GM21529 (cell line): ENCODE results near the gene PARD3.
A peak's percentile ranks its signal among the peaks of the same experiment; 100 is the strongest.

Experiments
- ATAC-seq: cut with Tn5 transposase; IDR thresholded peaks from one replicate; pipeline ENCODE4 v1.9.1; 2021; ENCODE audit not compliant: unreplicated experiment

The PARD3 gene

DNA sequence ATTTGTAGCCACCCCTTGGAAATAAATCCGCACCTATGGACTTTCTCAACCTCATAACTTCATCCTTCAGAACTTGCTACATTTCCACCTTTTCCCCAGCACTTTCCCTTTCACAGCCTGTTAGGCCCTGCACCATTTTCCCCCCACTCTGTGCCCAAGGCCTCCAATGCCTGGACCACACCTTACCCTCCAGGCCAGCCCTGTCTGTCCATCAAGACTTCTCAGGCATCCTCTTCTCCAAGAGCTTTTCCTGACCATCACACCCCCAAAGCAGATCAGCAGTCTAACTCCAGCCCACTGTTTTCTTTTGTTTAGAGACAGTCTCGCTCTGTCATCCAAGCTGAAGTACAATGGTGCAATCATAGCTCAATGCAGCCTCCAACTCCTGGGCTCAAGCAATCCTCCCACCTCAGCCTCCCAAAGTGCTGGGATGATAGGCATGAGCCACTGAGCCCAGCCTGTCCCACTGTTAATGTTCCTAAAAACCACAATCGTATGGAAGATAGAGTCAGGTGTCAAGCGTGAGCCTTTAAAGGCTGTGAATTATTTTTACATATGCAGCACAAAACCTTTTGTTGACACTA is 116.8 kb downstream of the PARD3 start:
- no peak for ATAC-seq

DNA sequence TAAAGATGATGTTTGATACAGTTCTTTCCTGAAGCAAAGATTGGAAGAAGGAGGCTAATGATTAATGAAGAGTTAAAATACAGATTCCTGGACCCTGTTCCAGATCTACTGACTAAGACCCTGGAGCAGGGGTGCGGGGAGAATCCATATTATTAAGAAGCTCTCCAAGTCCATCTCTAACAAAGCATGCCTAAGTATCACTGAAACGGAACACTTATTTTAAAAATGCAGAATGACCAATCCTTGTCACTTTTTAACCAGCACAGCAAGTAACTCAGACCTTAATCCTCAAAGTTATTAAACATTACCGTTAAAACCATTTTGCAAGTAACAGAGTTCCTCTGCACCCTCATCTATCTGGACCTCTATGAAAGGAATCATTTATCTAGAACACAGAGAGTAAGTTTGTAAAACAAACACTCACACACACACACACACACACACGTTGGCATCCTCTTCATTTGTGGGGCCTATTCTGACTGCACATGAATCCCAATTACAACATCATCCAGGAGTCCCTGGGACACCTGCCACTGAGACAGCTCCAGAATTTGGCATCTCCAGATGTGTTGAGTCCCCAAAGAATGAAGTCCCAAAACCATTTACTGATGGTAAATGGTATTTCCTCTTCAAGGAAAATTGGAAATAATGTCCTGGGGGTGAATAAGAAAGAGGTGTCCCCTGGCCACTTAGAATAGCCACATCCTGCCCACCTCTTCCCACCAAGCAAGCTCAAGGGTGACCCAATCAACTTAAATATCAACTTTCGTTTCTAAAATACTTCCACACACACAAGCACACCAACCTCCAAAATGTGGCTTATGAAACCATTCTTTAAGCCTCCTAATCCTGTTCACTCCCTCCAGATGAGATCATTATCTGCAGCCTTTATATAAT is 117.5 kb downstream of the PARD3 start:
- no peak for ATAC-seq

DNA sequence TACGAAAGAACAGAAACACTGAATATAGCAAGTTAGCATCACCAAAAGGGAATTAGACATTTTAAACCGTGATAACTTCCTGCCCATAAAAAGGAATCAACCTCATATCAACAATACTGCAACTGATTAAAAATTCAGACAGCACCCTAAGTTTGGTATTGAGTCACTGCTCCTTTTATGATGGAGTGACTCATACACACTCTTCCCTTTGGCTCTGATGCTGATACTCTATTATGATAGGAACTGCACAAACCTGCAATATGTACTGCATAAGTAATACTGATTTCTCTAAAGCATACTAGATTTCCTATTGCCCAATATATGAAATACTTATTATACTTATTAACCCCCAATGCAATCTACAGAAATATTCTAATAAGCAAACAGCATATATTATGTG is 118.7 kb downstream of the PARD3 start:
- ATAC-seq: no peak

DNA sequence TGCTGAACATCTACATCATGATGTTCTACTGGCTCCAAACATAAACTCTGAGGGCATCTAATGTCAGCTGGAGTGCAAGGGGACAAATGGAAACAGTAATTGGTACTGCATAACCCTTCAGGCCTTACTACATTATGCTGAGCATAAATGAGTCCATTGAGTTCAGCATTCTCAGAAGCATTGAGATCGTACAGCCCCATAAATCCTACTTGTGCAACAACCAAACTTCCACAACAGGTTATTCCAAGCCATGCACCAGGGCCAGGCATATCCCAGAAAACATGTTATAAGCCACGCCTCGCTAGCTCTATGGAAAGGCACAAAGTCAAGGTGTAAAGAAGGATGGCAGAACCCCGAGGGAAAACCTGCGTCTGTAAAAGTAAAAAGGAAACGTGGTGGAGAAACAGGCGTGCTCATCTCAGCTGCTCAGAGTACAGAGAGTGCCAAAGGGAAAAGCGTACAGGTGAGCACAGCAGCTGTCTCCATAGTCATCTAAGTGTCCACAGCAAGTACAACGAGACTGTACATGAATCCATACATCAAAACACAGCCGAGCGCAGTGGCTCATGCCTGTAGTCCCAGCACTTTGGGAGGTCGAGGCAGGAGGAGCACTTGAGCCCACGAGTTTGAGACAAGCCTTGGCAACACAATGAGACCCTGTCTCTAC is 124.6 kb downstream of the PARD3 start:
- ATAC-seq: no peak

DNA sequence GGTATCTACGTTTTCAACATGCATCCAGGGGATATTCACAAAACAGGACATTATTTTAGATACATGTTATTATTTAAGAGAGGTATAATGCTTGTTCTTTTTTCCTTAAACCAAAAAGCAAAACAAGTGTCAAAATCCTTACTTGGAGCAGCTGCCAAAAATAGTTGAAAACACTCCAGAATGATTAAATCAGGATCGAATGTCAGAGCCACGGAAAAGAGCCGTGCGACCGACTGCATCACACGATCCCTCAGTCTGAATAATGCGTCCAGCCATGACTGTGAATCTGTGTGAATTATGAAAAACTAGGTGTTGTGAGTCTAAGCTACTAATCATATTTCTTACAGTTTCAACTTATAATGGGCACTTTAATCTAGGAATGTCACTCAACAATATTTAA is 126.0 kb downstream of the PARD3 start:
- no peak for ATAC-seq

DNA sequence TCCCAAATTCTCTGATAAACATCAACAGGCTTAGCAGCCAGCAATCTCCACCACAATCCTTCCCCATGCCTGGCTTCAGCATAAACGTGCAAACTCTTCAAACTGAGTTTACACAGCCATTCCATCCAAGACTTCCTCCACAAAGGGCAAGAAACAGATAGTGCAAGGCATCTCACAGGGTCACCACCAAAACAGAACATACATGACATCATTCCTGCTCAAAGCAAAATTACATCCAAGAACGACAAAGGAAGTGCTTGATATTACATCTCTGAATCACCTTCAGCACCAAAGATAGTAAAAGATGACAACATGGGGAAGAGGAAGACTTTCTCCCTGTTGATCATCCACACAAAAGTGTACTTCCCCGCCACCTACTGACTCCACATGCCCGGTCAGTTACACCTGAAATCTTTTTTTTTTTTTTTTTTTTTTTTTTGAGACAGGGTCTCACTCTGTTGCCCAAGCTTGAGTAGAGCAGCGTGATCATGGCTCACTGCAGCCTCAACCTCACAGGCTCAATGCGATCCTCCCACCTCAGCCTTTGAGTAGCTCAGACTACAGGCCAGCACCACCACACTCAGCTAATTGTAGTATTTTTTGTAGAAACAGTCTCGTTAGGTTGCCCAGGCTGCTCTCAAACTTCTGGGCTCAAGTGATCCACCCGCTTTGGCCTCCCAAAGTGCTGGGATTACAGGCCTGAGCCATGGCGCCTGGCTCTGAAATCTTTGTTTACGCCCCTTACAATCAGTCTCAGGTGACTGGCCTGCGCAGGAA is 127.5 kb downstream of the PARD3 start:
- ATAC-seq: no peak

DNA sequence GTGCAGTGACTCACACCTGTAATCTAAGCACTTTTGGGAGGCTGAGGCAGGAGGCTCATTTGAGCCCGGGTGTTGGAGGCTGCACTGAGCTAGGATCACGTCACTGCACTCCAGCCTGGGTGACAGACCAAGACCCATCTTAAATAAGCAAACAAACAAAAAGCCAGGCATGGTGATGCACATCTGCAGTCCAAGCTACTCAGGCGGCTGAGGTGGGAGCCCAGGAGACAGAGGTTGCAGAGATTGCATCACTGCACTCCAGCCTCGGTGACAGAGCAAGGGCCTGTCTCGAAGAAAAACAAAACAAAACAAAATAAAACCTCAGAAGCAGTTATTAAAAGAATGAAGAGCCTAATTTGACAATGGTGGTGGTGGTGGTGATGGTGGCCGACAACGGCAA is 132.5 kb downstream of the PARD3 start:
- ATAC-seq: no peak

DNA sequence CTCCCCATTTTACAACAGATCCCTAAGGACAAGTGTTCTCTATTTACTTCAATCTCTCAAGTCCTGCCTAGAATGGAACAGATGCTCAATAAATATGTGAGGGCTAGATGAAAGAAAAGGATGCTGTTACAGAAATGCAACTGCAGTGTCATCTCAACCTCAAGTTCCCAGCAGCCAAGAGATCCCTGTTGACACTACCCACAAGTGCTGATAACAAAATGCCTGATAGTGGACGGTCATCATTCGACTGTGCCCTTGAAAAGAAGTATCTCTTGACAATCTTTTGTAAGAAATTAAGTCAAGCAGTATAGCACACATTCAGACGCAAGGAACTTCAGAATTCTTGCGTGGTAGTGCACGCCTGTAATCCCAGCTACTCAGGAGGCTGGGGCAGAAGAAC is 133.2 kb downstream of the PARD3 start:
- ATAC-seq: no peak

DNA sequence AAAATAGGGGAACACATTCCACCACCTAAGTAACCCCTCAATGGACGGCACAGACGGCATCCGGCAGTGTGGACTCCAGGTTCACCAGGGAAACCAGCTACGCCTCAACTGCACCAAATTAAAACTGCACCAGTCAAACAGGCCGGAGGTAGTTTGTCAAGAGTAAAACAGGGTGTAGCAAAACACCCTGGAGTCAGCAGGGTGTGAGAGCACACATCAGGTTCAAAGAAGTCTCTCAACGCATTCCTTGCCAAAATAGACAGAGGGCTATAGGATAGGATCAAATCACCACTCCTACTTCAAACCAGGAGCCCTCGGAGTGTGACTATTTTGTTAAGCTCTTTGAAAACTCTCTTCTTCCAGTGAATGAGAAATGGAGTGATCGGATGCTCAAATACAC is 135.9 kb downstream of the PARD3 start:
- no peak for ATAC-seq

DNA sequence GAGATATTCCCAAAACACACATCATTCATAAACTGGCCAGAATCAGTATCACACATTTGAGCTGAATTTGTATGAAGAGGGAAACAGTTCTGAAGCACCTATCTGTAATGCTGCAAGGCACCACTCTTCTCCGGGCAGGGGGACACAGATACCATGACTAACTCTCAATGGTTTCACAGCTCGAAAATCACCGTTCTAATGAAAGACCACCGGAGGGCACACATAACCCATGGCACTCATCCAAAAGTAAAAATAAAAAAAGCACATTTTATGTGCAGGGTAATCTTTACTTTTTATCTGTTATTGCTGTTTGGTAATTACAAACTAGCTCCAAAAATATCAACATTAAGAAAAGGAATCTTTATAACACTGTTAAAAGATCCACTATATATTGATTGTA is 137.5 kb downstream of the PARD3 start:
- no peak for ATAC-seq

DNA sequence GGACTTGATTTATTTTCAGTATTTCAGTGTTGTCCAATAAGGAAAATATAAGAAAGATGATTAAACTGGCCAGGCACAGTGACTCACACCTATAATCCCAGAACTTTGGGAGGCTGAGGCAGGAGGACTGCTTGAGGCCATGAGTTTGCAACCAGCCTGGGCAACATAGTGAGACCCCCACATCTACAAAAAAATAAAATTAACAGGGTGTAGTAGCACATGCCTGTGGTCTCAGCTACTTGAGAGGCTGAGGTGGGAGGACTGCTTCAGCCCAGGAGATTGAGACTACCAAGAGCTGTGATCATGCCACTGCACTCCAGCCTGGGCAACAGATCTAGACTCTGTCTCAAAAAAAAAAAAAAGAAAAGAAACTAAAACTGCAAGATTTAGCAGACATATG is 138.0 kb downstream of the PARD3 start:
- no peak for ATAC-seq

DNA sequence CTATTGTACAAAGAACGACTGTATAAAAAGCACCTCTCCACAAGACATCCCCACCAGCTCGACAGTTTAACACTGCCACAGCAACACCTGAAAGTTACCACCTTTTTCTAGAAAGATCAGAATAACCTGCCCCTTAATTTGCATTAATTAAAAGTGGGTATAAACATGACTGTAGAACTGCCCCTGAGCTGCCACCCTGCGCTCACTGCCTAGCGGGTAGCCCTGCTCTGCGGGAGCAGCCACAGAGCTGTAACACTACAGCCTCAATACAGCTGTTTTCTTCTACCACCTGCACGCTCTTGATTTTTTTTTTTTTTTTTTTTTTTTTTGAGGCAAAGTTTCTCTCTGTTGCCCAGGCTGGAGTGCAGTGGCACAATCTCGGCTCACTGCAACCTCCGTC is 140.9 kb downstream of the PARD3 start:
- no peak for ATAC-seq

DNA sequence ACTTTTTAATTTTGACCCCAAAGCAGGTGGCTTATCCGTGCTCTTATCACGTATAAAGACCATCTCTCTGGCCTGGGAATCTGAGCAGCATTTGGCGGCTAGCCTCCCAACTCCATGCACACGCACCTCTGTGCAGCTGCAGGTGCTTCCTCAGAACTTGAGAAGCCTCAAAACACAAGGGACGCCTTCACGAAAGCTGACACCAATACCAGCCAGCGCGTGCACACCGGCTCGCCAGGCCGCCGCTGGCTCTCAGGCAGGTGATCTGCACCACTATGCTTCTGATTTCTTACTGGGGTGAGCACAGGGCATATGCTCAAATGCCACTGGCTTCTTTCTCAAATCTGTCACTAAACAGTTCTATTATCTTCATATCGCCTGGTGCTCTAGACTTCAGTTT is 145.0 kb downstream of the PARD3 start:
- no peak for ATAC-seq

DNA sequence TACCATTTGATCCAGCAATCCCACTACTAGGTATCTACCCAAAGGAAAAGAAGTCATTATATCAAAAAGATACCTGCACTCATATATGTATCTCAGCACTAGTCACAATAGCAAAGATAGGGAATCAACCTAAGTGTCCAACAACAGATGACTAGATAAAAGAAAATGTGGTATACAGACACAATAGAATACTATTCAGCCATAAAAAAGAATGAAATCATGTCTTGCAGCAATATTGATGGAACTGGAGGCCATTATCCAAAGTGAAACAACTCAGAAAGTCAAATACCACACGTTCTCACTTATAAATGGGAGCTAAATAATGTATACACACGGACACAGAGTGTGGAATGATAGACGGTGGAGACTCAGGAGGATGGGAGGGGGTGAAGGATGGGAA is 146.0 kb downstream of the PARD3 start:
- ATAC-seq: no peak

DNA sequence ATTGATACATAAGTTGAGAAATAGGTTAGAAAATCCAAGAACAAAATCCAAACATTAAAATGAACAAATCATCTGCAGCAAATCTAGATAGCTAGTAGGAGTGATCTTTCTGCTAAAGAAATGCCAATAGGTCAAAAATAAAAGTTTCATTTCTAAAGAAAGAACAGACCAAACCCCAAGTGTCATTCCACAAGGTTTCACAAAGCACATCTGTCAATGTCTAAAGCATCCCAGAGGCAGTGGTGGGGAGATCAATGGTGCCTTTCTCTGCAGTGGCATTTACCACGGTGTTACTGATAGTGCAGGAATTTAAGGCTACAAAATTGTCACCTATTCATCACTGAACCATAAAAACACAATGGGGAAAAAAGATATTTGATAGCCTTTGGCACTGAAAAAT is 147.9 kb downstream of the PARD3 start:
- no peak for ATAC-seq

DNA sequence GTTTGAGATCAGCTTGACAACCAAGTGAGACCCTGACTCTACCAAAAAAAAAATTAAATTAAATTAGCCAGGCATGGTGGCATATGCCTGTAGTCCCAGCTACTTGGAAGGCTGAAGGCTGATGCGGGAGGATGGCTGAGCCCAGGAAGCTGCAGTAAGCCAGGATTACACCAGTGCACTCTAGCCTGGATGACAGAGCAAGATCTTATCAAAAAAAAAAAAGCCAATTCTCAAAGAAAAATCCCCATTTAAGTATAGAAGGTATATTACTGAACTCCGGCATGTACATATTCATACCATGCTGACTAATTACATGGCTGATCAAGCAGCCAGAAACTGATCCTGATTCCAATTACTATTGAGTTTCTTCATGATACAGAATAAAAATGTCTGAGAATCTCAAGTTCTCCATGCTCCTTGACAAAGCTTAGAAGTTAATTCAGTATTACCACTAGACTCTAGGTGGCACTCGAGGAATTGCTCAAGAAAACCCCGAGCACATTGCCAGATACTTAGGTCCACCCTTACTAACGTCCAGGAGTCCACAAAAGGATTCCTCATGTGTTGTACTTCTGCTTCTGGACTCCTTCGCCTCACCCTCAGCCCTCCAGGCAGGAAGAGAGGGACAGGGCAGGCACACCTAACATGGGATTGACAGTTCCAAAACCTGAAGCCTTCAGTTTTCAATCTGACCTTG is 148.9 kb downstream of the PARD3 start:
- peak; percentile 82 for ATAC-seq

DNA sequence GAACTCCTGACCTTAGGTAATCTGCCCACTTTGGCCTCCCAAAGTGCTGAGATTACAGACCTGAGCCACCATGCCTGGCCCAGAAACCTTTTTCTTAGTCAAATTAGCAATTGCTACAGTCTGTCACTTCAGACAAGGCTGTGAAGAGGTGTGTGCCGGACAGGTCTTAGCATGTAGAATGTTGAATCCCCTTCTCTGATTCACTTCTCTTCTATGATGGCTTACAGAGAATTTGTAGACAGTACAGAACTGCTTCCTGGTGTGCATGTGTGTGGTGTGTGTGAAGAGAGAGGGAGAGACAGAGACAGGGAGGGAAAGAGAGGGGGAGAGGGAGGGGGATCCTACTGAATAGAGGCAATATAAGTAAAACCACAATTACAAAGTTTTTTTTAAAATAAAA is 150.4 kb downstream of the PARD3 start:
- no peak for ATAC-seq

DNA sequence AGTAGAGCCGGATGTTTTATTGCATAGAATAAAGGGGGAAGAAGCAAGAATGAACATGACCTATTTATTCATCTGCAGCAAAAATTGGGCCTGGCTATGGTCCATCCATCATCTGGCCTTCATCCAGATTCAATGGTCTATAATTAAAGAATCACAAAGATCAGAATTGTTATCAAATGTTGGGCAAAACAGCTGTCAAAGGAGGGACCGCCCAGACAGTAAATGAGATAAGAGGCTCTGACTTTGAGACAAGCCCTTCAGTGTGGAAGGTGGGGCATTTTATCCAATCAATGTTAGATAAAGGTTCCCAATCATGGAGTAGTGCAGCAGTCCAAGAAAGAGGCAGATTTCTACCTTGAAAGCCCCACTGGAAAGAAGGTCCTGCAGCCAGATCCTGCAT is 153.5 kb downstream of the PARD3 start:
- ATAC-seq: no peak

DNA sequence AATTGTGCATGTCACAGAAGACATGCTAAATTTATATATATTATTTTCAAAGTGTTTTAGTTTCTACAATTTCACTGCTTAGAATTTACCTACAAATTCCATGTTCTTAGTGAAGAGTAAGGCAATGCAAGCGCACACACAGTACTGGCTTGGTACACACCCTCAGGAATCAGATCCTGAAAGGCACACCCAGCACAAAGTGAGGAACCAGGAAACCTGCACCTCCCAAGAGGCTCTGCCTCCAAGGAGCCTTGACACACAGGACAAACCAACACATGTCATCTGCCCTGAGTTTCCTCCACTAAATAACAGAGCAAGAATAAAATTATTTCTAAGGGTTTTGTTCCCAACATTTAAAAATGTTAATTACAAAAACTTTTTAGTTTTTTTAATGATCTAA is 156.2 kb downstream of the PARD3 start:
- ATAC-seq: no peak

DNA sequence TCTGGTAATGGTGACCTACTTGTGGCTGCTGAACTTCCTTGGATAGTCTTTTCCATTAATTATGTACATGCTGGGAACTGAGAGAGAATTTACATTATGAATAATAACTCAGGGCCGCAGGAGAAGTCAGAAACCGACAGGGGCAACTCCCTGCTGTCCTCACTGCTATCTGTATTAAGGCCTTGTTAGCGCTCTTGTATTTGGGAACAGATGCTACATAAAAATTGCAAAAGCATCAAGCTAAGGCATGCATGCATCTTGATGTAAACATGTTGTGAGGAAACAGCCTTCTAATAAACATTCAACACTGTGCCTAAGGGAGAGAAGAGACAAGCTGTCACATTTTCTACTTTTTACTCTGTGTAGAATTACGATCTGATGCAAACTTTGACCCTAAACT is 158.4 kb downstream of the PARD3 start:
- ATAC-seq: no peak
